GM18499 (cell line): ENCODE results near the gene CPT1C.

Experiments
- ATAC-seq: cut with Tn5 transposase; IDR thresholded peaks from one replicate; pipeline ENCODE4 v1.9.1; 2021; ENCODE audit warnings: moderate number of reproducible peaks; ENCODE audit not compliant: insufficient read depth, unreplicated experiment

CPT1C gene

DNA sequence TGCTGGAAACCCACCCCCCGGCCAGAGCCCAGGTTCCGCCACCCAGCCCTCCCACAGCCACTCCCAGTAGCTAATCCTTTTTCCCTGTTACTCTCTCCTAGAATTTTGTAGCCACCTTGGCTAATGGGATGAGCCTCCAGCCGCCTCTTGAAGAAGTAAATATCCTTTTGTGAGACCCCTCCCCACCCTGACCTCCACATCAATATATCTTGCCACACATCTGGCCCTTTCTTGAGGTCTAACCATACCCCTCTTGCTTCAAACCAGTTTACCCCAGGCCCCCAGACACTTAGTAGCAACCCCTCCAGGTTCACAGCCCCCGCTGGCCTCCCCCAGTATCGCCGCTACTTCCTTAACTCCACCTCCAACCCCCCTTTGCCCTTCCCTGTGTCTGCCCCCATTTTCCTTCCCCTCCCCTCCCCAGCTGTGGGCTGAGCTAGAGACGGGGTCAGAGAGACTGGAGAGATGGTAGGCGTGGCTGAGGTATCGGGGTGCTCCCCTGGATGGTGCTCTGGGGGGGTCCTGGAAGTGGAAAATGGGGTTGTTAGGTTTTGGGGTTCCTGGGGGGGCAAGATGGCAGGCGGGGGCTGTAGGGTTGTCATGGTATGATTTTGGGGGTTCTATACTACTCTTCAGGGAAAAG lies 11.0 kb upstream of the CPT1C start:
- no peak for ATAC-seq

DNA sequence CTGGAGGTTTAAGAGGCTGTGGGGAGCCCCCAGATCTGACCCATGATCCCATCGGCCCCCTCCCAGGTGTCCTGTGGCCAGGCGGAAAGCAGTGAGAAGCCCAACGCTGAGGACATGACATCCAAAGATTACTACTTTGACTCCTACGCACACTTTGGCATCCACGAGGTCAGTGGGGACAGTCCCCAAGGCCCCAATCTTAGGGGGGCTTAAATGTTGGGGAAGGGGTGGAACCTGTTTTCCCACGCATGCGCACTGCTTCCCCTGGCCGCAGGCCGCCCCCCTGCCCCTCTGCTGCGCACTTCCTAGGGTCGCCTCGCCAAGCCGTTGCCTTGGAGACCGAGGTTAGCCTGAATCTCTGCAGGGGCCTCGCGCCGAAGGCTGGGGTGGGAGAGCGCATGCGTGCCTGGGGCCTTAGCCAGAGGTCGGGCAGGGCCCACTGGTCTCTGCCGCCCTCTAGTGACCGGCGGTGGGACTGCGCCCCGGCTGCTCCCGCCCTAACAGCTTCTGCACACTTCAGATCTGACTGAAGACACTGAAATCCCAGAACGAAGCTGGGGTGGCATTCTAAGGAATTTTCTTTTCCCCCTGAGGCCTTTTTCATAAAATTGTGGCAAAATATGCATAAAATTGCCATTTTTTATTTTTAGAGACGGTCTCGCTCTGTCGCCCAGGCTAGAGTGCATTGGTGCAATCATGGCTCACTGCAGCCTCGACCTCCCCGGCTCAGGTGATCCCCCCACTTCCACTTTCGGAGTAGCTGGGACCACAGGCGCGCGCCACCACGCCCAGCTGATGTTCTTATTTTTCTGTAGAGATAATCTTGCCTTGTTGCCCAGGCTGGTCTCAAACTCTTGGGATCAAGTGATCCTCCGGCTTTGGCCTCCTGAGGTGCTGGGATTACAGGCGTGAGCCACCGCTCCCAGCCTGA lies 10.2 kb upstream of the CPT1C start:
- ATAC-seq, result no peak

GRCh38 chr19:49681830-49682229 lies 9.1 kb upstream of the CPT1C start:
- no peak for ATAC-seq

GRCh38 chr19:49682274-49682673 lies 8.6 kb upstream of the CPT1C start:
- no peak for ATAC-seq

GRCh38 chr19:49683814-49684250 lies 7.1 kb upstream of the CPT1C start:
- no peak for ATAC-seq

DNA sequence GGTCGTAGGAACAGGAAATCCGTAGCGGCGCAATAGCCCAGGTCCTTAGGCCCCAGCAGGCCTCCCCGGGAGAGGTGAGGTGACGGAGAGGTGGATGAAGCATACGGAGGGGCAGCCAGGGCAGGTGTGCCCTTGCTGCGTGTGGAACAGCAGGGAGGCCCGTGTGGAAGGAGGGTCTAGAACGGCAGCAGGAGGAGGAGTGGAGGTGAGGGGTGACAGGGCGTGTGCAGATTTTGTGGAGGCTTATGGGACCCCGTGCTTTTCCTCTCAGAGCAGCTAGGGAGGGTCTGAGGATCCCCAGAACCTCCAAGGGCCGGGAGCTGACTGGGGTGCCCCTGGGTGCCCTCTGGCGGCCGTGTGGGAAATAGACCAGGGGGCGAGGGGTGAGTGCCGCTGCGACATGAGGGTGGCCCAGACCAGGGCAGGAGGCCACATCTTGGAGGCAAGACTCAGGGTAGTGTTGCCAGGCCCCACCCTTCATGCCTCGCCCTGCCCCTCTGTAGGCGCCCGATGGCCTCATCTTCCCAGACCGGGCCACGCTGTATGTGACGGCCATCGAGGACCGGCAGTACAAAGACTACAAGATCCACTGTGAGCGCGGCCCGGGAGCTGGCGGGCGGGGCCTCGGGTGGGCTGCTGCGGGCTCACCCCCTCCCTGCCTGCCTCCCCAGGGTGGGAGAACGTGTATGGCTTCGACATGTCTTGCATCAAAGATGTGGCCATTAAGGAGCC lies 6.5 kb upstream of the CPT1C start:
- ATAC-seq, result no peak

DNA sequence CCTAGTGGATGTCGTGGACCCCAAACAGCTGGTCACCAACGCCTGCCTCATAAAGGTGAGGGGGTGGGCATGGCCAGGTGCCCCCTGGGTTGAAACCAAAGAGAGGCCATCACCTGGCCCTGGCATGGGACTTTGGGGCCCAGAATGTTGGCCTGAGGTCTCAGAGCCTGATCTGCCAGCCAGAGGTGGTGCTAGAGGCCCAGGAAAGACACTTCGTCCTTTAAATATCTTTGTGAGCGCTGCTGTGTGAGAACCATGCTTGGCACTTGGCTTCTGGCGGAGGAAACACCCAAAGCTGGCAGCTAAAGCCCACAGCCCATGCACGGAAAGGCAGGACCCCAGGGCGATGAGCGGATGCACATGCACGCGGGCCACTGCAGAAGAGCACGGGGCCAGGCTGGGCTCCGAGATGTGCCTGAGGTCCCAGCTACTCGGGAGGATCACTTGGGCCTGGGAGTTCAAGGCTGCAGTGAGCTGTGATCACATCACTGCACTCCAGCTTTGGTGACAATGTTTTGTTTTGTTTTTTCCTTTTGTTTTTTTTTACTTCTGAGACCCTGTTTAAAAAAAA lies 5.8 kb upstream of the CPT1C start:
- no peak for ATAC-seq

DNA sequence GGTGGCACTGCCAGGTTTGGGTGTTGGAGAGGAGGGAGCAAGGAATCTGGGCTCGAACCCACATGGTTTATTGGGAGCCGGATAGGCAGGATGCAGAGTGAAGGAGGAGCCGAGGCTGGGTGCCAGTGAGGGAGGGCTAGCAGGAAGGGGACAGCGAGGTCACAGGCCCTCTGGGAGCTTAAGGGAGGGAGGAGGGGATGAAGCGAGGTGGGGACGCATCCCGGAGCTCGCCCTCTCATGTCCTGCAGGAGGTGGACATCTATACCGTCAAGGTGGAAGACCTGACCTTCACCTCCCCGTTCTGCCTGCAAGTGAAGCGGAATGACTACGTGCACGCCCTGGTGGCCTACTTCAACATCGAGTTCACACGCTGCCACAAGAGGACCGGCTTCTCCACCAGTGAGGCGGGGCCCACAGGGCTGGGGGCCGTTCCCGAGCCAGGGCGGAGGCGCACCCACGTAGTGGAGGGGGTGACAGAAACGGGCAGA lies 5.0 kb upstream of the CPT1C start:
- no peak for ATAC-seq

DNA sequence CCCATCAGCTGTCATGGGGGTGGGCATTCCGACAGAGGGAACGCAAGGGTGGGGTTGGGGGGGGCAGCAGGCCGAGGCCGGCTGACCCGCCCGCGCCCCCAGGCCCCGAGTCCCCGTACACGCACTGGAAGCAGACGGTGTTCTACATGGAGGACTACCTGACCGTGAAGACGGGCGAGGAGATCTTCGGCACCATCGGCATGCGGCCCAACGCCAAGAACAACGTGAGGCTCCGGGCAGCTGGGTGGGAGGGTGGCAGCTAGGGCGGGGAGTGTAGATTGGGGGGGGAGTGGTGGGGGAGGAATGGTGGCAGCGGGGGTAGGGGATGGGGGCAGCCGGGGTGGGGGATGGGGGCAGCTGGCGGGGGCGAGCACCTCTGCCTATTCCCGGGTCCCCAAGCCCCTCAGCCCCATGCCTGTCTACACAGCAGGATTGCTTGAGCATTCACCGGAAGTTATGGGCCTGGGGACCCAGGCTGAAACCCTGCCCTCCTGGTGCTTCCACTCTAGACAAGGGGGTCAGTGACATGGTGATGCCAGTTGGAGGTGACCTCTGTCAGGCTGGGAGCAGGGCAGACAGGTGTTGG lies 4.3 kb upstream of the CPT1C start:
- ATAC-seq, result no peak

GRCh38 chr19:49687150-49687549 lies 3.8 kb upstream of the CPT1C start:
- ATAC-seq, result no peak

DNA sequence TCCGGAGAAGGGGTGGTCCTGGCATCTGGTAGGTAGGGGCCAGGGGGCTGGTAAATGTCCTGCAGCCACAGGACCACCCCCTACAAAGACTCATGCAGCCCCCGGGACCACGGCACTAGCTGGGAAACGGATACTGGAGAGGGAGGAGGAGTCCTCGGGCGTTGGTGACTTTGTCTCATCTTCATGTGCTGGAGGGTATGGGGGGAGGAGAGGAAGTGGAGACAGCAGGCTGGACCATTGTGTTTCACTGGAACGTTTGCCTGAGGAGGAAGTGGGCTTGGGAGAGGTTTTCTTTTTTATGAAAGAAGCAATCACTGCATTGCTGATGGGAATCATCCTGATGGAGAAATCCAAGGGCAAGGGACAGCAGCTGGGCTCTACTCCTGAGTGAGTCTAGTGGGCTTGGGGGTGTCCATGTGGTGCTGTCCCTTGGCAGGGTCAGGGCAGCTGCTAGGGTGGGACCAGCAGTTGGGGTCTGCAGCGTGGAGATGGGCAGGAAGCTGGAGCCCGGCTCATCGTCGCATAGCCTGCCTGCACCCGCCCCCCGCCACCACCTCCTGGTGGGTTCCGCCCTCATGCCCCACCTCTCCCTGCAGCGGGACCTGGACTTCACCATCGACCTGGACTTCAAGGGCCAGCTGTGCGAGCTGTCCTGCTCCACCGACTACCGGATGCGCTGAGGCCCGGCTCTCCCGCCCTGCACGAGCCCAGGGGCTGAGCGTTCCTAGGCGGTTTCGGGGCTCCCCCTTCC lies 3.2 kb upstream of the CPT1C start:
- ATAC-seq, result no peak

DNA sequence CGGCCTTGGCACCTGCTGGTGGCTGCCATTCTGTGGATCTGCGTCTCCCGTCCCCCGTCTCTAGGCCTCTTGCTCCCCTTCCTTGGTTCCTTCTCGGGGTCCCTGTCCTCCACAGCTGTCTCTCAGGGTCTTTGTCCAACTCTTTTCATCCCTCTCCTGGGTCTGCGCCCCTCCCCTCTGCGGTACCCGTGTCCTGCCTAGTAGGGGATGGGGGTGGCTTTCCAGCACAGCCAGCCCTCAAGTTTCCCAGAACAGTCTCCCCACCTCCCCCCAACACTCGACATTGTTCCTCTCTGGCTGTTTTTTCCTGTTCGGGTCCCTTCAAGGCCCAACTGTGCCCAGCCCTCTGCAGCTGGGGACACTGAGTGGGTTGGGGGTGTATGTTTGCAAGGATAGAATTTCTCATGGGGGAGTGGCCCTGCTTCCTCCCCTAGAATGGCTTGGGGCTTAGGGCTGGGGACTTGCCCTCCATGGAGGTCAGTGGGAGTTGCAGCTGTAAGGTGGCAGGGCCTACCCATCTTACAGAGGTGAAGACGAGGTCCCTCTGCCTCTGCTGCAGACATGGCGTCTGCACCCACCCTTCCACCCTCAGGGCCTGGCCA lies 2.3 kb upstream of the CPT1C start:
- ATAC-seq, result no peak

GRCh38 chr19:49689133-49690078 lies 1.5 kb upstream of the CPT1C start, which contains the start of gene ADM5:
Gene ADM5, plus strand, starts transcription at chr19:49689594. Its CDS starts 244 bp downstream, at chr19:49689838.
- no peak for ATAC-seq

GRCh38 chr19:49690079-49690655 lies 749 bp upstream of the CPT1C start:
- ATAC-seq, result no peak

DNA sequence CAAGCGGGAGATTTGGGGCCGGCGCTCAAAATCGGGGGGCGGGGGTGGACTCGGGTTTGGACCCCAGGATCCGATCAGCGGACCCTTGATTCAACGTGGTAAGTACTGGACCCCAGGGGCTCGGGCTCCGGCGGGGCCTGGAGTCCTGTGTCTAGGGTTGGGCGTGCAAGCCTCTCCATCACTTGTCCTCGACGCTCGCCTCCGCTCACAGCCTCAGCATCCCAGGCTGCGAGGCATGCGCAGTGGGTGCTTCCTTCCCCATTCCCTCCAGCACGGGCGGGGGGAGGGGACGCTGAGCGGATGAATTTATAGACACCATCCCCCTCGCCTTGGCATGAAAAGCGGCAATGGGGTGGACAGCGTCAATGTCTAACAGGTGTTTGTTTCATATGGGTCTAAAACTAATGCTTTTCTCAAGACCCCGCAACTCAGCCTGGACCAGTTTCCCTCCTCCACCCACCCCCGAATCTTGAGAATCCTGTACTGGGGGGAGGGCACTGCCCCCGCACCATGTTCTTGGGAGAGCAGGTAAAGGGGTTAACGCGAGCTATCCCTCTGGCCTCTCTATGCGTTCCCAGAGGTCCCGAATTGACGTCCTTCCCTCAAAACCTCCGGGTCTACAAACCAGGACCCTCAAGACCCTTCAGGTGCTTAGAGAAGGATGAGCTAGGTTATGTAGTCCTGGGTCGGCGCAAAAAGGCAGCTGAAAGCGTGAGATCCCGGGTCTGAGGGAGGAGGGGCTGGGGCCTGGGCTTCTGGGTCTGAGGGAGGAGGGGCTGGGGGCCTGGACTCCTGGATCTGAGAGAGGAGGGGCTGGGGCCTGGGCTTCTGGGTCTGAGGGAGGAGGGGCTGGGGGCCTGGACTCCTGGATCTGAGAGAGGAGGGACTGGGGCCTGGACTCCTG lies 579 bp downstream of the CPT1C start:
- ATAC-seq, result no peak

- no peak for ATAC-seq
Observed at GRCh38 chr19:49692147-49692506, 1.2 kb downstream of the CPT1C start.

- no peak for ATAC-seq
Observed at GRCh38 chr19:49696115-49696514, 5.2 kb downstream of the CPT1C start.
